Endothelial cell of umbilical vein (primary cell): ENCODE results near the gene AP2A2. TPM values are rescaled to one million over a fixed set of nuclear protein-coding genes. Genes with fewer than 3 reads are reported as not detected.
"Not testable (repeated sequence)": the region's sequence is repeated elsewhere in the genome, so short reads cannot be mapped to it uniquely, and the experiment has no call there.

Experiments
- BruUV-seq: library from RNA; stranded (reverse); fragments of 400-500 nt; replicated peaks from 2 replicates; lab custom pipeline; 2021; lab: Mats Ljungman, UMichigan
- CTCF ChIA-PET: fragments of 300-600, 350-600 bp; sonication (Branson Sonifier 250); formaldehyde crosslinking; loops from one replicate; lab custom pipeline; 2021; ENCODE audit warnings: antibody characterized with exemption, inconsistent platforms; lab: Charles Lee
- POLR2A ChIA-PET: fragments of 300-600, 350-600 bp; sonication (Branson Sonifier 250); formaldehyde crosslinking; loops from one replicate; lab custom pipeline; 2021; ENCODE audit warnings: antibody characterized with exemption, inconsistent platforms; lab: Charles Lee
- DNase-seq: peaks from one replicate; pipeline ENCODE4 v3.0.0-alpha.2; 2011; ENCODE audit warnings: low read depth, low spot score
- FAIRE-seq: peaks from 2 replicates; lab custom pipeline; 2011; peaks lifted over from hg19 to GRCh38; lab: Jason Lieb, UNC
- H2AFZ ChIP-seq: 2 replicates; pipeline ENCODE4 v1.6.0; 2012; ENCODE audit warnings: low read depth, low read length, control low read depth, inconsistent platforms
- H3K27ac ChIP-seq: 2 replicates; pipeline ENCODE4 v1.5.1; 2011; ENCODE audit warnings: low read depth, mild to moderate bottlenecking, control low read depth, low read length, moderate library complexity; ENCODE audit not compliant: insufficient read depth
- H3K27me3 ChIP-seq, 2 experiments: 2 replicates each; pipeline versions ENCODE4 v1.6.0 to v1.6.1; 2011; ENCODE audit warnings: low read length in 2 of 2, mixed read lengths in 1 of 2; ENCODE audit not compliant: control insufficient read depth in 2 of 2, insufficient read depth in 2 of 2
- H3K36me3 ChIP-seq, 2 experiments: 2 replicates in 1 of 2; 3 replicates in 1 of 2; pipeline ENCODE4 v1.5.1; 2011; ENCODE audit warnings: low read length in 2 of 2, mild to moderate bottlenecking in 1 of 2, moderate library complexity in 1 of 2; ENCODE audit not compliant: control insufficient read depth in 2 of 2, insufficient read depth in 2 of 2; ENCODE audit errors: extremely low read depth in 1 of 2
- H3K4me1 ChIP-seq: 3 replicates; pipeline ENCODE4 v1.5.1; 2011; ENCODE audit warnings: mild to moderate bottlenecking, low read length; ENCODE audit not compliant: control insufficient read depth, insufficient read depth; ENCODE audit errors: extremely low read depth
- H3K4me2 ChIP-seq: 2 replicates; pipeline ENCODE4 v1.6.1; 2011; ENCODE audit warnings: low read length, control low read depth, mixed read lengths; ENCODE audit not compliant: insufficient read depth
- H3K4me3 ChIP-seq, 3 experiments: fragments of 200-600 bp in 1 of 3; sonication (generic), shearing (Covaris generic) in 1 of 3; replicated peaks in 1 of 3; 2 replicates each; pipeline ENCODE4 v1.5.1; 2011 to 2016; ENCODE audit warnings: control low read depth in 3 of 3, low read length in 3 of 3, mild to moderate bottlenecking in 2 of 3, inconsistent platforms in 1 of 3, low read depth in 1 of 3, moderate library complexity in 1 of 3; ENCODE audit not compliant: insufficient read depth in 1 of 3
- H3K79me2 ChIP-seq: 2 replicates; pipeline ENCODE4 v1.6.0; 2012; ENCODE audit warnings: low read length, inconsistent platforms; ENCODE audit not compliant: control insufficient read depth, insufficient read depth
- H3K9ac ChIP-seq: replicated peaks from 2 replicates; pipeline ENCODE3; 2011; ENCODE audit warnings: low read length, control low read depth; ENCODE audit not compliant: insufficient read depth; ENCODE audit errors: extremely low read depth
- H3K9me1 ChIP-seq: replicated peaks from 3 replicates; pipeline ENCODE4 v1.6.0; 2011; ENCODE audit warnings: mild to moderate bottlenecking, low read length; ENCODE audit not compliant: control insufficient read depth, insufficient read depth; ENCODE audit errors: extremely low read depth
- H3K9me3 ChIP-seq: replicated peaks from 2 replicates; pipeline ENCODE4 v1.5.1; 2012; ENCODE audit warnings: low read length, inconsistent platforms; ENCODE audit not compliant: control insufficient read depth, insufficient read depth
- H4K20me1 ChIP-seq: replicated peaks from 2 replicates; pipeline ENCODE3; 2011; ENCODE audit warnings: mild to moderate bottlenecking, low read length; ENCODE audit not compliant: control insufficient read depth, insufficient read depth; ENCODE audit errors: extremely low read depth
- FOS ChIP-seq: IDR thresholded peaks from 2 replicates; pipeline ENCODE4 v1.6.1; 2011; ENCODE audit warnings: mild to moderate bottlenecking, low read length, moderate library complexity, borderline replicate concordance; ENCODE audit not compliant: insufficient read depth
- JUN ChIP-seq: IDR thresholded peaks from 2 replicates; pipeline ENCODE4 v1.6.1; 2011; ENCODE audit warnings: borderline replicate concordance, low read depth; ENCODE audit not compliant: insufficient read length, insufficient read depth
- MYC ChIP-seq: IDR thresholded peaks from one replicate; pipeline ENCODE4 v1.6.1; 2011; ENCODE audit warnings: mild to moderate bottlenecking, low read depth, low read length
- POLR2AphosphoS5 ChIP-seq: IDR thresholded peaks from 2 replicates; pipeline ENCODE4 v1.6.1; 2012; ENCODE audit warnings: low read depth, mild to moderate bottlenecking, control low read depth, low read length, moderate library complexity; ENCODE audit not compliant: insufficient read depth
- dilution Hi-C: fragments of 300-500 bp; cut with MboI; formaldehyde crosslinking; loops from one replicate; pipeline ENCODE4 v1.15.0; 2019; ENCODE audit warnings: low sequenced_read_pairs; ENCODE audit not compliant: extremely low pct_ligation_motif_present
- intact Hi-C: fragments of 100-400 bp; cut with micrococcal nuclease; formaldehyde crosslinking; loops from one replicate; pipeline ENCODE4 v1.10.0; 2022
- polyA plus RNA-seq, 4 experiments: library from polyadenylated mRNA; depleted of rRNA in 3 of 4; stranded (reverse) in 3 of 4; unstranded in 1 of 4; fragments of >200 nt; gene quantifications; 2 replicates each; pipeline versions ENCODE4 v1.2.1 to v1.2.3, GENCODE V29; 2011 to 2012; ENCODE audit warnings: missing spikeins in 1 of 4
- total RNA-seq: library from RNA; stranded (reverse); gene quantifications from 2 replicates; pipeline ENCODE4 v1.2.3, GENCODE V29; 2021
- TF ChIP-seq, protein P1 (sequence below): IDR thresholded peaks from 2 replicates; pipeline ENCODE4 v1.6.1; 2011; ENCODE audit not compliant: insufficient read depth, insufficient read length

Gene AP2A2
- total and polyA plus RNA-seq, 2 donors (not counting 3 experiments of a cell fraction or from before 2014, with no cell fraction given) = 89.5 to 92.6 TPM

DNA sequence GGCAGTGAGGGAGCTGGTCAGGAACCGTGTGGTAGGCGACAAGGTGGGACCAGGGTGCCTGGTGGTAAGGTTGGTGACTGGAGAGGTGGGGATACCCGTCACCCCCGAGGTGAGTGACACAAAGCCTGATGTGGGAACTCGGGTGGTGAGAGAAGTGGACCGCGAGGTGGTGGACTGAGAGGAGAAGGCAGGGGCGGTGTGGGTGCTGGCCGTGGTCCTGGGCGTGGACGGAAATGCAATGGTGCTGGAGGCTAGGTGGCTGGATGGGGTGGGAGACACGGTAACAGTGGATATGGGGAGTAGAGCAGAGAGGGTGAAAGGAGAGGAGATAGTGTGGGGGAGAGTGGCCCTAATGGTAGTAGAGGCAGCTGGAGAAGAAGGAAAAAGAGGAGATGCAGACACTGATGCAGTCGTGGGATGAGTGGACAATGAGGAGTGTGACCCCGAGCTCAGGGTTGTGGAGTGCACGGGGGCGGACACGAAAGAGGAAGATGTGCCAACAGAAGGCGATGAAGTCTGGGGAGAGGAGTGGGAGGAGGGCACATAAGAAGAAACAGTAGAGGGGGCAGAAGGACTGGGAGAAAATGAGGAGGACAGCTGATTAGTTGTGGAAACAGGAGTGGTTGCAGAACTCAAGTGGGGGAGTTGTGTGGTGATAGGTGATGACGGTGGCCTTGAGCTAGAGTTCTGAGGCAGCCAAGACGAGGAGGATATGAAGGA, 90.3 kb downstream of the AP2A2 start:
- FAIRE-seq (no peak), DNase-seq (no peak)
- Histone ChIP-seq H3K27me3 (no peaks in the 10 kb centered on the region), H3K4me1 (no peaks in the 10 kb centered on the region), H3K9me1 (no peaks in the 10 kb centered on the region), H2AFZ (no peak overlapping the region), H3K4me3 (no peak overlapping the region), H3K9ac (no peak overlapping the region), H3K27ac (no peak overlapping the region), H3K4me2 (no peak overlapping the region), H4K20me1 (no peaks in the 10 kb centered on the region), H3K9me3 (no peaks in the 10 kb centered on the region), H3K36me3 (peaks cover 4 to 10% of the 10 kb centered on the region in 2 experiments), H3K79me2 (no peaks in the 10 kb centered on the region)
- ChIA-PET POLR2A (no interaction called here), CTCF (no interaction called here)
- TF ChIP-seq, protein P1, sequence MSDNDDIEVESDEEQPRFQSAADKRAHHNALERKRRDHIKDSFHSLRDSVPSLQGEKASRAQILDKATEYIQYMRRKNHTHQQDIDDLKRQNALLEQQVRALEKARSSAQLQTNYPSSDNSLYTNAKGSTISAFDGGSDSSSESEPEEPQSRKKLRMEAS = no peak
- TF ChIP-seq JUN (no peak), MYC (no peak), POLR2AphosphoS5 (peak; percentile 9), FOS (no peak)
- intact Hi-C loops = no loop called here
- no TSS peak for BruUV-seq
- dilution Hi-C loops = no loop called here

DNA sequence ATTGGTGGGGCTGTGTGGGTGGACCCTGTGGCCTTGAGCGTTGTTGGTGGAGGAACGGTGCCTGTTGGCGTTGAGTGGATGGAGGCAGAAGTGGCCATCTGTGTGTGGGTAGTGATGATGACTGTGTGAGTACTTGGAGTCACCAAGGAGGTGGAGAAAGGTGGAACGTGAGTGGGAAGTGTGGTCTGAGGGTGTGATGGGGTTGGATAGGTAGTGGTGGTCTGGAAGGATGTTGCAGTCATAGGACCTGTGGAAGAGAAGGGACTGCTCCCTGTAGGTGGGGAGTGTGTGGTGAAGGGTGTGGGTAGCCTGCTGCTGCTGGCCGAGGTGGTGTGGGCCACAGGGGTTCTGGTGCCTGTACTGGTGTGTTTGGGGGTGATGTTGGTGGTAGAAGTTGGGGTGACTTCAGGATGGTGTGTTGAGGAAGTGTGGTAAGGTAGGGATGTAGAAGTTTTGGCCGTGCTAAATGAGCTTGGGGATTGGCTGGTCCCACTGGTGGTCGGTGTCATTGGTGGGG, 91.0 kb downstream of the AP2A2 start:
- H3K36me3 ChIP-seq, intact Hi-C loops, H3K4me2 ChIP-seq, POLR2A ChIA-PET, dilution Hi-C loops, H2AFZ ChIP-seq, H3K27ac ChIP-seq, H3K9ac ChIP-seq, H3K79me2 ChIP-seq, CTCF ChIA-PET, H3K27me3 ChIP-seq, BruUV-seq, H4K20me1 ChIP-seq, H3K4me3 ChIP-seq, H3K9me1 ChIP-seq, H3K9me3 ChIP-seq, H3K4me1 ChIP-seq: not testable (repeated sequence)
- DNase-seq (peak; percentile 13), FAIRE-seq (peak; percentile 92)
